H9 (cell line): ENCODE data around the gene CRISPLD2. TPM values are rescaled to one million over a fixed set of nuclear protein-coding genes. Genes with fewer than 3 reads are reported as not detected.

Source experiments
- DNase-seq: peaks from one replicate; pipeline ENCODE4 v3.0.0-alpha.2; 2017
- H2AFZ ChIP-seq: one replicate; pipeline ENCODE4 v1.6.1; 2013; ENCODE audit warnings: mild to moderate bottlenecking, low read length, control low read depth, moderate library complexity
- H2AK5ac ChIP-seq: 2 replicates; pipeline ENCODE4 v1.6.1; 2013; ENCODE audit warnings: low read length, control low read depth, mixed read lengths; ENCODE audit not compliant: insufficient read length
- H2BK120ac ChIP-seq: one replicate; pipeline ENCODE4 v1.6.1; 2013; ENCODE audit warnings: low read depth, mild to moderate bottlenecking, low read length, control low read depth, inconsistent platforms; ENCODE audit not compliant: poor library complexity, severe bottlenecking
- H2BK12ac ChIP-seq: 2 replicates; pipeline ENCODE4 v1.6.1; 2013; ENCODE audit warnings: low read length, control low read depth, mixed read lengths, low read depth; ENCODE audit not compliant: insufficient read length
- H2BK15ac ChIP-seq: 2 replicates; pipeline ENCODE4 v1.6.1; 2013; ENCODE audit warnings: low read depth, low read length, control low read depth
- H2BK20ac ChIP-seq: one replicate; pipeline ENCODE4 v1.6.1; 2013; ENCODE audit warnings: low read depth, mild to moderate bottlenecking, low read length, control low read depth, inconsistent platforms; ENCODE audit not compliant: poor library complexity, severe bottlenecking
- H2BK5ac ChIP-seq: 2 replicates; pipeline ENCODE4 v1.6.1; 2013; ENCODE audit warnings: low read length, control low read depth, mixed read lengths; ENCODE audit not compliant: insufficient read length
- H3K14ac ChIP-seq: 2 replicates; pipeline ENCODE4 v1.6.1; 2013; ENCODE audit warnings: low read length, control low read depth; ENCODE audit not compliant: insufficient read depth
- H3K18ac ChIP-seq: 2 replicates; pipeline ENCODE4 v1.6.1; 2013; ENCODE audit warnings: low read depth, mild to moderate bottlenecking, mixed read lengths, low read length, control low read depth; ENCODE audit not compliant: insufficient read length
- H3K23ac ChIP-seq: 2 replicates; pipeline ENCODE4 v1.6.1; 2013; ENCODE audit warnings: low read length, control low read depth, mixed read lengths, low read depth; ENCODE audit not compliant: insufficient read length
- H3K23me2 ChIP-seq: 2 replicates; pipeline ENCODE4 v1.6.1; 2013; ENCODE audit warnings: low read depth, mild to moderate bottlenecking, mixed read lengths, low read length, control low read depth; ENCODE audit not compliant: insufficient read length, poor library complexity, severe bottlenecking
- H3K27ac ChIP-seq: 2 replicates; pipeline ENCODE4 v1.5.1; 2013; ENCODE audit warnings: low read length, control low read depth, mixed read lengths, low read depth; ENCODE audit not compliant: insufficient read length
- H3K27me3 ChIP-seq: 2 replicates; pipeline ENCODE4 v1.6.1; 2013; ENCODE audit warnings: low read length, control low read depth, inconsistent platforms; ENCODE audit not compliant: insufficient read depth
- H3K4ac ChIP-seq: 2 replicates; pipeline ENCODE4 v1.6.1; 2013; ENCODE audit warnings: low read depth, mild to moderate bottlenecking, control low read depth, inconsistent platforms, low read length, moderate library complexity
- H3K4me1 ChIP-seq: 2 replicates; pipeline ENCODE4 v1.6.1; 2013; ENCODE audit warnings: low read length, control low read depth, inconsistent platforms; ENCODE audit not compliant: insufficient read depth
- H3K4me2 ChIP-seq: 2 replicates; pipeline ENCODE4 v1.6.1; 2013; ENCODE audit warnings: low read length, control low read depth, mixed read lengths; ENCODE audit not compliant: insufficient read length, insufficient read depth
- H3K56ac ChIP-seq: 2 replicates; pipeline ENCODE4 v1.6.1; 2013; ENCODE audit warnings: low read depth, mild to moderate bottlenecking, mixed read lengths, low read length, control low read depth; ENCODE audit not compliant: insufficient read length
- H3K79me1 ChIP-seq: 2 replicates; pipeline ENCODE4 v1.6.1; 2013; ENCODE audit warnings: low read depth, mild to moderate bottlenecking, moderate library complexity, low read length, control low read depth, inconsistent platforms; ENCODE audit not compliant: insufficient read depth, poor library complexity, severe bottlenecking
- H3K79me2 ChIP-seq: 2 replicates; pipeline ENCODE4 v1.6.1; 2013; ENCODE audit warnings: low read length, control low read depth, inconsistent platforms; ENCODE audit not compliant: insufficient read depth
- H3K9ac ChIP-seq: 2 replicates; pipeline ENCODE4 v1.6.1; 2013; ENCODE audit warnings: low read length, control low read depth, mixed read lengths; ENCODE audit not compliant: insufficient read length; ENCODE audit errors: extremely low read depth
- H3K9me3 ChIP-seq: one replicate; pipeline ENCODE4 v1.6.1; 2013; ENCODE audit warnings: low read depth, low read length, inconsistent platforms; ENCODE audit not compliant: control insufficient read depth
- H3T11ph ChIP-seq: one replicate; pipeline ENCODE4 v1.6.1; 2013; ENCODE audit warnings: mild to moderate bottlenecking, low read length, control low read depth, inconsistent platforms
- H4K20me1 ChIP-seq: one replicate; pipeline ENCODE4 v1.6.1; 2013; ENCODE audit not compliant: control insufficient read depth, insufficient read length, insufficient read depth
- H4K5ac ChIP-seq: 2 replicates; pipeline ENCODE4 v1.6.1; 2013; ENCODE audit warnings: low read depth, mild to moderate bottlenecking, mixed read lengths, low read length, control low read depth; ENCODE audit not compliant: insufficient read length
- H4K8ac ChIP-seq: replicated peaks from 2 replicates; pipeline ENCODE4 v1.6.1; 2013; ENCODE audit warnings: low read length, control low read depth, mixed read lengths, low read depth; ENCODE audit not compliant: insufficient read length
- H4K91ac ChIP-seq: 2 replicates; pipeline ENCODE4 v1.6.1; 2013; ENCODE audit warnings: low read depth, mild to moderate bottlenecking, moderate library complexity, mixed read lengths, low read length, control low read depth; ENCODE audit not compliant: insufficient read length
- H3K27ac Mint-ChIP-seq, 3 experiments: 2 replicates in 2 of 3; 3 replicates in 1 of 3; pipeline ENCODE4 v1.8.0; 2020 to 2021; ENCODE audit warnings: mixed read lengths in 3 of 3, mild to moderate bottlenecking in 1 of 3, moderate library complexity in 1 of 3
- H3K27me3 Mint-ChIP-seq: 2 replicates; pipeline ENCODE4 v1.8.0; 2021; ENCODE audit warnings: low read depth, mild to moderate bottlenecking, moderate library complexity, mixed read lengths
- H3K36me3 Mint-ChIP-seq, 3 experiments: 2 replicates in 2 of 3; 3 replicates in 1 of 3; pipeline ENCODE4 v1.8.0; 2020 to 2021; ENCODE audit warnings: low read depth in 3 of 3, mixed read lengths in 3 of 3; ENCODE audit not compliant: insufficient read depth in 1 of 3
- H3K4me1 Mint-ChIP-seq, 2 experiments: 2 replicates each; pipeline ENCODE4 v1.8.0; 2020; ENCODE audit warnings: mixed read lengths in 2 of 2
- H3K4me3 Mint-ChIP-seq, 2 experiments: 2 replicates in 1 of 2; 3 replicates in 1 of 2; pipeline ENCODE4 v1.8.0; 2020 to 2021; ENCODE audit warnings: mild to moderate bottlenecking in 2 of 2, mixed read lengths in 2 of 2, moderate library complexity in 1 of 2
- H3K9me3 Mint-ChIP-seq, 2 experiments: 2 replicates in 1 of 2; 3 replicates in 1 of 2; pipeline ENCODE4 v1.8.0; 2020; ENCODE audit warnings: mild to moderate bottlenecking in 2 of 2, mixed read lengths in 2 of 2, moderate library complexity in 1 of 2
- WGBS: extraction: QIAGEN DNeasy Blood & Tissue Kit; methylation state at CpG from one replicate; pipeline ENCODE4 v1.1.7; 2013; ENCODE audit warnings: missing lambda C conversion rate, low lambda C conversion rate, mixed read lengths; ENCODE audit not compliant: insufficient read length; ENCODE audit errors: extremely low coverage; 5-methylcytosine and 5-hydroxymethylcytosine counted together
- total RNA-seq: library from RNA; stranded (reverse); gene quantifications from 2 replicates; pipeline ENCODE4 v1.2.1, GENCODE V29; 2021
- TF ChIP-seq, protein P1 (sequence below): fragments of 200-600 bp; sonication (generic); conservative IDR thresholded peaks from 3 replicates; pipeline ENCODE4 v1.8.0; 2021; ENCODE audit warnings: antibody characterized with exemption, mild to moderate bottlenecking

Gene CRISPLD2
- total RNA-seq, 1 experiment from 2014 or later, result 2.3 TPM

DNA sequence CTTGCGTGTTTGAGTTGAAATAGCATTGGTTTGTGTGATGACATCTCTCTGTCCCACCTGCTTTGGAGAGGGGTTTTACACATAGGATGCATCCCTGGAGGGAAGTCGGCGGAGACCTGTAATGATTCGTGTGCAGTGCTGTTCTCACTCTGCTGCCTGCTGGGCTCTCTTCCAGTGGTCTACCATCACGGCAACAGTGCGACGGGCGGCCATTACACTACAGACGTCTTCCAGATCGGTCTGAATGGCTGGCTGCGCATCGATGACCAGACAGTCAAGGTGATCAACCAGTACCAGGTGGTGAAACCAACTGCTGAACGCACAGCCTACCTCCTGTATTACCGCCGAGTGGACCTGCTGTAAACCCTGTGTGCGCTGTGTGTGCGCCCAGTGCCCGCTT is 41.1 kb upstream of the CRISPLD2 start:
- no peak overlapping the region for H3K4me3 Mint-ChIP-seq

More for the DNA sequence above, 41.1 kb upstream of the CRISPLD2 start:
- Histone ChIP-seq H3K79me1 (no peaks in the 10 kb centered on the region), H2BK15ac (no peak overlapping the region), H3K23ac (no peak overlapping the region), H4K20me1 (no peaks in the 10 kb centered on the region), H2BK12ac (no peak overlapping the region), H3K18ac (no peak overlapping the region), H3K9me3 (no peaks in the 10 kb centered on the region), H3K9ac (no peak overlapping the region), H2BK20ac (no peak overlapping the region), H3K4ac (no peak overlapping the region), H4K8ac (no peak overlapping the region), H3K27me3 (no peaks in the 10 kb centered on the region), H3K56ac (no peak overlapping the region), H2AK5ac (no peak overlapping the region), H2AFZ (no peak overlapping the region), H3K14ac (no peak overlapping the region), H3K79me2 (no peaks in the 10 kb centered on the region), H3T11ph (no peak overlapping the region), H3K4me2 (no peak overlapping the region), H2BK5ac (no peak overlapping the region), H3K4me1 (no peaks in the 10 kb centered on the region), H3K27ac (no peak overlapping the region), H4K5ac (no peak overlapping the region), H4K91ac (no peak overlapping the region), H2BK120ac (no peak overlapping the region), H3K23me2 (no peaks in the 10 kb centered on the region)
- DNase-seq, result no peak
- Mint-ChIP-seq H3K4me1 (no peaks in the 10 kb centered on the region), H3K27me3 (no peaks in the 10 kb centered on the region), H3K36me3 (peaks cover 54 to 68% (median 63%) of the 10 kb centered on the region in 3 experiments), H3K27ac (no peak overlapping the region), H3K9me3 (no peaks in the 10 kb centered on the region; a peak in 1 of 5 replicates)
- WGBS, result no CpG with 5 or more reads among the region's 18 CpGs
- TF ChIP-seq, protein P1, sequence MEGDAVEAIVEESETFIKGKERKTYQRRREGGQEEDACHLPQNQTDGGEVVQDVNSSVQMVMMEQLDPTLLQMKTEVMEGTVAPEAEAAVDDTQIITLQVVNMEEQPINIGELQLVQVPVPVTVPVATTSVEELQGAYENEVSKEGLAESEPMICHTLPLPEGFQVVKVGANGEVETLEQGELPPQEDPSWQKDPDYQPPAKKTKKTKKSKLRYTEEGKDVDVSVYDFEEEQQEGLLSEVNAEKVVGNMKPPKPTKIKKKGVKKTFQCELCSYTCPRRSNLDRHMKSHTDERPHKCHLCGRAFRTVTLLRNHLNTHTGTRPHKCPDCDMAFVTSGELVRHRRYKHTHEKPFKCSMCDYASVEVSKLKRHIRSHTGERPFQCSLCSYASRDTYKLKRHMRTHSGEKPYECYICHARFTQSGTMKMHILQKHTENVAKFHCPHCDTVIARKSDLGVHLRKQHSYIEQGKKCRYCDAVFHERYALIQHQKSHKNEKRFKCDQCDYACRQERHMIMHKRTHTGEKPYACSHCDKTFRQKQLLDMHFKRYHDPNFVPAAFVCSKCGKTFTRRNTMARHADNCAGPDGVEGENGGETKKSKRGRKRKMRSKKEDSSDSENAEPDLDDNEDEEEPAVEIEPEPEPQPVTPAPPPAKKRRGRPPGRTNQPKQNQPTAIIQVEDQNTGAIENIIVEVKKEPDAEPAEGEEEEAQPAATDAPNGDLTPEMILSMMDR, result no peak
